Panc1 (cell line): ENCODE results near the gene FBXL2. TPM values are rescaled to one million over a fixed set of nuclear protein-coding genes. Genes with fewer than 3 reads are reported as not detected.
"Not testable (repeated sequence)": the region's sequence is repeated elsewhere in the genome, so short reads cannot be mapped to it uniquely, and the experiment has no call there.

ENCODE experiments used
- ATAC-seq: fragments of 200-7000 bp; cut with Tn5 transposase; 2 replicates; pipeline ENCODE4 v1.9.1; 2020; ENCODE audit warnings: mild to moderate bottlenecking, moderate library complexity
- BruUV-seq: library from RNA; stranded (reverse); fragments of 400-500 nt; replicated peaks from 2 replicates; lab custom pipeline; 2021; lab: Mats Ljungman, UMichigan
- CTCF ChIA-PET: fragments of 300-600 bp; sonication (Branson Sonifier 250); formaldehyde crosslinking; loops from one replicate; lab custom pipeline; 2022; ENCODE audit warnings: antibody characterized with exemption; lab: Charles Lee
- POLR2A ChIA-PET: fragments of 300-600 bp; sonication (Branson Sonifier 250); formaldehyde crosslinking; loops from one replicate; lab custom pipeline; 2022; ENCODE audit warnings: antibody characterized with exemption; lab: Charles Lee
- DNase-seq: peaks from one replicate; pipeline ENCODE4 v3.0.0-alpha.2; 2010; ENCODE audit warnings: low read depth, low spot score
- H3K27ac ChIP-seq: 2 replicates; pipeline ENCODE4 v1.5.1; 2011; ENCODE audit warnings: mild to moderate bottlenecking, low read length, inconsistent platforms
- H3K27me3 ChIP-seq: fragments of 200-500 bp; sonication (Bioruptor generic); 2 replicates; pipeline ENCODE4 v1.6.0; 2014; ENCODE audit warnings: low read length, inconsistent platforms; ENCODE audit not compliant: control insufficient read depth, insufficient read depth
- H3K36me3 ChIP-seq: fragments of 200-500 bp; sonication (Bioruptor generic); 2 replicates; pipeline ENCODE4 v1.5.1; 2014; ENCODE audit warnings: inconsistent platforms, mild to moderate bottlenecking, low read length, moderate library complexity; ENCODE audit not compliant: control insufficient read depth, insufficient read depth
- H3K4me1 ChIP-seq: 2 replicates; pipeline ENCODE4 v1.5.1; 2011; ENCODE audit warnings: inconsistent platforms, mild to moderate bottlenecking, low read length, moderate library complexity; ENCODE audit not compliant: control insufficient read depth, insufficient read depth
- H3K4me3 ChIP-seq, 2 experiments: 2 replicates each; pipeline ENCODE4 v1.5.1; 2011 to 2012; ENCODE audit warnings: low read depth in 2 of 2, low read length in 2 of 2, mild to moderate bottlenecking in 2 of 2, inconsistent platforms in 1 of 2, moderate library complexity in 1 of 2
- H3K9me3 ChIP-seq: fragments of 200-500 bp; sonication (Bioruptor generic); 2 replicates; pipeline ENCODE4 v1.5.1; 2014; ENCODE audit warnings: low read depth, mild to moderate bottlenecking, inconsistent platforms, low read length, moderate library complexity; ENCODE audit not compliant: control insufficient read depth, insufficient read depth
- CTCF ChIP-seq: fragments of 450-650 bp; IDR thresholded peaks from 2 replicates; pipeline ENCODE4 v1.5.1; 2017; ENCODE audit warnings: mild to moderate bottlenecking
- POLR2AphosphoS5 ChIP-seq: IDR thresholded peaks from 2 replicates; pipeline ENCODE4 v1.6.1; 2012; ENCODE audit warnings: mild to moderate bottlenecking, low read depth, low read length, moderate library complexity
- REST ChIP-seq, 2 experiments: IDR thresholded peaks; 2 replicates each; pipeline ENCODE4 v1.6.1; 2011 to 2012; ENCODE audit warnings: low read depth in 2 of 2, control low read depth in 1 of 2, low read length in 1 of 2, mild to moderate bottlenecking in 1 of 2, moderate library complexity in 1 of 2; ENCODE audit not compliant: insufficient read depth in 1 of 2
- SIN3A ChIP-seq: IDR thresholded peaks from 2 replicates; pipeline ENCODE4 v1.6.1; 2012; ENCODE audit warnings: low read depth, mild to moderate bottlenecking, low read length, moderate library complexity, borderline replicate concordance; ENCODE audit not compliant: insufficient read depth
- TCF7L2 ChIP-seq: IDR thresholded peaks from 2 replicates; pipeline ENCODE4 v1.6.1; 2011; ENCODE audit warnings: mild to moderate bottlenecking, low read depth, low read length, inconsistent platforms
- in situ Hi-C: cut with HindIII; loops from 2 replicates; pipeline ENCODE4 v1.10.0; 2016; ENCODE audit warnings: low sequenced_read_pairs, low pct_unique_long_range_greater_than_20kb
- intact Hi-C: fragments of 100-400 bp; cut with micrococcal nuclease; formaldehyde crosslinking; loops from one replicate; pipeline ENCODE4 v1.10.0; 2022; ENCODE audit not compliant: unreplicated experiment
- total RNA-seq: library from RNA; stranded (reverse); gene quantifications from one replicate; pipeline ENCODE4 v1.2.1, GENCODE V29; 2021; ENCODE audit not compliant: unreplicated experiment

FBXL2 gene
- total RNA-seq, 1 experiment from 2014 or later, result 12.3 TPM

- peaks cover 28% of the 10 kb centered on the region for H3K36me3 ChIP-seq
- POLR2A ChIA-PET, result no interaction called here
- no TSS peak for BruUV-seq
These were observed 125.7 kb downstream of the FBXL2 start for GRCh38 chr3:33402936-33403335.

GRCh38 chr3:33403756-33404155, 126.5 kb downstream of the FBXL2 start:
- TF ChIP-seq REST (IDR thresholded peaks at IDR 0.05; ENCODE audit: insufficient read depth in 1 of 2, low read depth in 2 of 2, low read length in 1 of 2), result no peak
- TF ChIP-seq TCF7L2, result no peak
- no peak for TF ChIP-seq CTCF
- TF ChIP-seq SIN3A, result no peak
- no peak for TF ChIP-seq POLR2AphosphoS5
- intact Hi-C loops, result no loop called here
- Histone ChIP-seq H3K4me3 (no peak overlapping the region), H3K36me3 (peaks cover 28% of the 10 kb centered on the region), H3K27ac (no peak overlapping the region), H3K4me1 (no peaks in the 10 kb centered on the region), H3K9me3 (no peaks in the 10 kb centered on the region), H3K27me3 (no peaks in the 10 kb centered on the region)
- in situ Hi-C loops, result no loop called here
- POLR2A ChIA-PET, result interaction anchor here (0.7 kb wide), 1 partner anchor 662 kb away, joined by 3 read pairs; no protein-coding TSS in a partner anchor
- no peak for DNase-seq
- BruUV-seq, result no TSS peak
- ATAC-seq, result no peak
- CTCF ChIA-PET, result no interaction called here

More at GRCh38 chr3:33402936-33403335, 125.7 kb downstream of the FBXL2 start:
- Histone ChIP-seq H3K9me3 (no peaks in the 10 kb centered on the region), H3K27ac (no peak overlapping the region), H3K4me3 (no peak overlapping the region), H3K4me1 (no peaks in the 10 kb centered on the region), H3K27me3 (no peaks in the 10 kb centered on the region)
- intact Hi-C loops (no loop called here), in situ Hi-C loops (no loop called here)
- CTCF ChIA-PET, result no interaction called here
- TF ChIP-seq TCF7L2 (no peak), POLR2AphosphoS5 (no peak), SIN3A (no peak), REST (IDR thresholded peaks at IDR 0.05; ENCODE audit: insufficient read depth in 1 of 2, low read depth in 2 of 2, low read length in 1 of 2) (no peak), CTCF (no peak)
- DNase-seq (no peak), ATAC-seq (no peak)

- H3K27ac ChIP-seq, BruUV-seq, H3K4me3 ChIP-seq, H3K4me1 ChIP-seq, in situ Hi-C loops, H3K27me3 ChIP-seq, CTCF ChIA-PET, H3K9me3 ChIP-seq, intact Hi-C loops, POLR2A ChIA-PET, DNase-seq, ATAC-seq: not testable (repeated sequence)
- peaks cover 34% of the 10 kb centered on the region for H3K36me3 ChIP-seq
These were observed 133.6 kb downstream of the FBXL2 start for GRCh38 chr3:33410816-33411215.
